Measurements from ENCODE around the gene CAMK1D.
"Not testable (repeated sequence)": the region's sequence is repeated elsewhere in the genome, so short reads cannot be mapped to it uniquely, and the experiment has no call there.

The CAMK1D gene

GRCh38 chr10:12490963-12491362 lies 141.6 kb downstream of the CAMK1D start:
- TF ChIP-seq CTCF (IDR thresholded peaks at IDR 0.05; ENCODE audit: low read depth, low read length): no peak
- no peak for DNase-seq (ENCODE audit: extremely low read depth, low read depth)

- no peak for DNase-seq (ENCODE audit: extremely low read depth, low read depth)
- TF ChIP-seq CTCF (IDR thresholded peaks at IDR 0.05; ENCODE audit: low read depth, low read length): no peak
Measured at GRCh38 chr10:12491491-12491890, 142.1 kb downstream of the CAMK1D start.

GRCh38 chr10:12492016-12492415 lies 142.7 kb downstream of the CAMK1D start:
- no peak for TF ChIP-seq CTCF (IDR thresholded peaks at IDR 0.05; ENCODE audit: low read depth, low read length)
- DNase-seq (ENCODE audit: extremely low read depth, low read depth): no peak

- DNase-seq (ENCODE audit: extremely low read depth, low read depth): not testable (repeated sequence)
Measured at GRCh38 chr10:12497046-12497445, 147.7 kb downstream of the CAMK1D start.

GRCh38 chr10:12499076-12499986 lies 150.0 kb downstream of the CAMK1D start:
- no peak for TF ChIP-seq CTCF (IDR thresholded peaks at IDR 0.05; ENCODE audit: low read depth, low read length)
- no peak for DNase-seq (ENCODE audit: extremely low read depth, low read depth)

- no peak for DNase-seq (ENCODE audit: extremely low read depth, low read depth)
- TF ChIP-seq CTCF (IDR thresholded peaks at IDR 0.05; ENCODE audit: low read depth, low read length): no peak
Measured at GRCh38 chr10:12500381-12501303, 151.3 kb downstream of the CAMK1D start.

GRCh38 chr10:12501324-12501723 lies 152.0 kb downstream of the CAMK1D start:
- TF ChIP-seq CTCF (IDR thresholded peaks at IDR 0.05; ENCODE audit: low read depth, low read length): no peak
- DNase-seq (ENCODE audit: extremely low read depth, low read depth): no peak

Data from AG09319 (cell line).